Prostate gland (tissue), 2 donors: Measurements from ENCODE around the gene PRR5L. TPM values are rescaled to one million over a fixed set of nuclear protein-coding genes. Genes with fewer than 3 reads are reported as not detected.

Experiments used
- DNase-seq: peaks from one replicate; pipeline ENCODE4 v3.0.0-alpha.2; 2019; ENCODE audit warnings: low spot score
- H3K27ac ChIP-seq, 2 donors: fragments of 200-600 bp; sonication (generic); 2 replicates each; pipeline ENCODE4 v1.5.1; 2017 to 2019
- H3K27me3 ChIP-seq: fragments of 200-600 bp; sonication (generic); replicated peaks from 2 replicates; pipeline ENCODE4 v1.5.1; 2019; ENCODE audit not compliant: insufficient read depth
- H3K36me3 ChIP-seq, 2 donors: fragments of 200-600 bp; sonication (generic); 1 replicate in 1 of 2; 2 replicates in 1 of 2; pipeline versions ENCODE4 v1.5.1 to v1.8.1; 2017 to 2019
- H3K4me1 ChIP-seq: fragments of 200-600 bp; sonication (generic); replicated peaks from 2 replicates; pipeline ENCODE4 v1.5.1; 2019
- H3K4me3 ChIP-seq, 2 donors: fragments of 200-600 bp; sonication (generic); 2 replicates each; pipeline ENCODE4 v1.5.1; 2017 to 2019
- H3K9me3 ChIP-seq: fragments of 200-600 bp; sonication (generic); 2 replicates; pipeline ENCODE4 v1.5.1; 2017
- CTCF ChIP-seq, 4 experiments: fragments of 200-600 bp in 2 of 4; fragments of 450-650 bp in 2 of 4; sonication (generic) in 2 of 4; IDR thresholded peaks; 1 replicate in 3 of 4; 2 replicates in 1 of 4; pipeline ENCODE4 v1.5.1; 2016 to 2019; ENCODE audit warnings: antibody characterized with exemption in 4 of 4, mild to moderate bottlenecking in 2 of 4, moderate library complexity in 2 of 4
- POLR2A ChIP-seq: fragments of 450-650 bp; IDR thresholded peaks from one replicate; pipeline ENCODE4 v1.6.1; 2016; ENCODE audit warnings: antibody characterized with exemption, mild to moderate bottlenecking
- POLR2AphosphoS5 ChIP-seq: sonication (generic); formaldehyde crosslinking; IDR thresholded peaks from one replicate; pipeline ENCODE4 v1.6.1; 2017; ENCODE audit warnings: antibody characterized with exemption
- WGBS: methylation state at CpG from one replicate; pipeline ENCODE4 v1.1.5; 2018; 5-methylcytosine and 5-hydroxymethylcytosine counted together
- intact Hi-C: fragments of 100-400 bp; cut with DNase I; formaldehyde crosslinking; loops from one replicate; pipeline ENCODE4 v1.14.2; 2022
- total RNA-seq, 2 donors: library from RNA; depleted of rRNA; stranded (reverse); fragments of >200 nt; gene quantifications; one replicate each; pipeline ENCODE4 v1.1.0, GENCODE V29; 2016

The PRR5L gene
- total RNA-seq, 2 donors from 2014 or later, result 4.0 to 10.1 TPM

DNA sequence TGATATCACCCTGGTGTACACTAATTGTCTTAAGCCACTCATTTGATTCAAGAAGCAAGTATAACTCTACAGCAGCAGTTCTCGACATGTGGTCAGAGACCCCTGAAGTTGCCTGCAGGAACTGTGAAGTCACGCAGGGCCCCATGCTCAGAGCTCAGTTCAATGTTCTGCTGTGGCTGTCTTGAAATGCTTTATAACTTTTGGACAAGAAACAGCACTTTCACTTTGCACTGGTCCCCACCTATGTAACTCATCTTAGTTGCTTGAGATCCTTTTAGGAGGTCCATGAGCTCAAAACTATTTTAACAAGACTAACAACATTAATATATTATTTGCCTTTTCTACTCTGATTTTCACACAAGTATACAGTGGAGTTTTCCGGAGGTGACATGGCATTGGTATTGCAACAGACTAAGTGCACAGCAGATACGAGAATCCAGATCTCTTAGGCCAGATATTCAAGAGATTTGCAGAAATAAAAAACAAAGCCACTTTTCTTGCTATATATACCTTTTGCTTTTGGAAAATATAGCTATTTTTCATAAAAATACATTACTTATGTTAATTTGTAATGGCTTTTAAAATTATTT lies 64.8 kb downstream of the PRR5L start:
- H3K27me3 ChIP-seq, result no peaks in the 10 kb centered on the region
- intact Hi-C loops, result no loop called here
- 56% methylated on average over 4 of the region's 4 CpGs for WGBS

DNA sequence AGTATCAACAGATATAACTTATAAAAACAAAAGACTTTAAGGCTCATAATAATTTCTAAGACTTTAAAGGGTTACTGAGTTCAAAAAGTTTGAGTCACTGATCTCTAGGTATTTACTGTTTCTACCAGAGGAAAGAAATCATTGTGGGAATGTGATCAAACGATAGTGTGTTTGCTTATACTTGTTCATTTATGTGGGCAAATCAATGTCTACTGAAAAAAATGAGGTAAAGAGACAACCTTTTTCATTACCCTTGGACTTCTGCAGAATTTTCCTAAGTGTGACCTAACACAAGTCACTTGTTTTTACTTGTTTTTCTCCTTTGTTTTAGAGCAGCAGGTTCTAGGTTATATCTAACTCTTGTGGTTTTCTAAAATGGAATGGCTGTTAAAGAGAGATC lies 65.4 kb downstream of the PRR5L start:
- Histone ChIP-seq H3K4me1 (no peaks in the 10 kb centered on the region), H3K4me3 (no peak overlapping the region), H3K36me3 (no peaks in the 10 kb centered on the region), H3K27me3 (no peaks in the 10 kb centered on the region), H3K9me3 (no peaks in the 10 kb centered on the region), H3K27ac (no peak overlapping the region)
- 29% methylated on average over 1 of the region's 1 CpG for WGBS
- DNase-seq, result no peak
- TF ChIP-seq POLR2A (no peak), CTCF (IDR thresholded peaks at IDR 0.05) (no peak), POLR2AphosphoS5 (no peak)
- intact Hi-C loops, result no loop called here

More for the DNA sequence above, 64.8 kb downstream of the PRR5L start:
- Histone ChIP-seq H3K9me3 (no peaks in the 10 kb centered on the region), H3K36me3 (no peaks in the 10 kb centered on the region), H3K27ac (no peak overlapping the region), H3K4me1 (no peaks in the 10 kb centered on the region), H3K4me3 (no peak overlapping the region)
- no peak for TF ChIP-seq CTCF (IDR thresholded peaks at IDR 0.05)
- no peak for TF ChIP-seq POLR2A
- DNase-seq, result no peak

DNA sequence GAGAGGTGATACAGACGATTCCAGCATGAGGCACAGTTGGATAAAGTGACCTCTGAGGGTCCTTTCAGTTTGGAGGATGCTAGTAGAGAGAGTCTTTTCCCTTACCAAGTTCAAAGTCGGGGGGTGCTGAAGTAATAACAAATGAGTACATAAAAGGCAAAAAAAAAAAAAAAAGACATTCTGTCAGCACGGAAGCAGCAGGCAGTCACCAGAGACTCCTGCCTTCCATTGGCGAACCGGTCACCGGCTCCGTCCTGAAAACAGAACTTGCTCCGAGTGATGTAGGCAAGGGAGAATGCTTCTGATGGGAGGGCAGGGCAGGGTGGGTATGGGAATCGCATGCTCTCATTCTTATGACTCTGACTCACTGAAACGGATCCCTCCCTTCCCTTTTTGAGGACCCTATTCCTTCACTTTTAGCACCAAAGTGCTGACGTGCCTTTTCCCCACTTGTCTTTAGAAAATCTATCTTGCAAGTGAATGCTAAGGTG lies 65.9 kb downstream of the PRR5L start:
- Histone ChIP-seq H3K4me3 (no peak overlapping the region), H3K9me3 (no peaks in the 10 kb centered on the region), H3K27me3 (no peaks in the 10 kb centered on the region), H3K4me1 (no peaks in the 10 kb centered on the region), H3K36me3 (no peaks in the 10 kb centered on the region), H3K27ac (no peak overlapping the region)
- no peak for TF ChIP-seq POLR2AphosphoS5
- no peak for TF ChIP-seq POLR2A
- TF ChIP-seq CTCF (IDR thresholded peaks at IDR 0.05), result no peak
- 10% methylated on average over 11 of the region's 11 CpGs for WGBS
- intact Hi-C loops, result no loop called here
- DNase-seq, result no peak

DNA sequence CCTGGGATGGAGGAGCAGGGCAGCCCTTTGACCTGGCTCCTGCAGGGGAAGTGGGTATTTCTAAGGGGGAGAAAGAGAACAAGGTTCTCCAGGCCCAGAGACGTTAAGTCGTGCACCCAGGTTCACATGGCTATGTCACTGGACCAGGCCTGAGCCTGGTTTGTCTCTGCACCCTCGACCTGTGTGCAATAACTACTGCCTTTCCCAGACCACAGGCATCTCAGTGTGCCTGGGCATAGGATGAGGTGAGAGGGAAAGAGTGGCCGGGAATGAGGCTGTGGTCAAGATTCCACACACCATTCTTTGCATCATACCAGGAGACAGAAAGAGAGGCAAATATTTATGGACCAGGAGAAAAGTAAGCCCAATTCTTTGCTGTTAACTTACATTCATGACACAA lies 66.8 kb downstream of the PRR5L start:
- H3K4me1 ChIP-seq, result no peaks in the 10 kb centered on the region
- no peaks in the 10 kb centered on the region for H3K27me3 ChIP-seq
- intact Hi-C loops, result no loop called here
- no peaks in the 10 kb centered on the region for H3K9me3 ChIP-seq
- no peak for TF ChIP-seq POLR2AphosphoS5
- TF ChIP-seq POLR2A, result no peak
- TF ChIP-seq CTCF (IDR thresholded peaks at IDR 0.05), result no peak
- DNase-seq, result no peak
- H3K4me3 ChIP-seq, result no peak overlapping the region
- 90% methylated on average over 4 of the region's 4 CpGs for WGBS
- H3K36me3 ChIP-seq, result no peaks in the 10 kb centered on the region
- no peak overlapping the region for H3K27ac ChIP-seq
